Measurements from ENCODE around the gene CSNK1G2. TPM values are rescaled to one million over a fixed set of nuclear protein-coding genes. Genes with fewer than 3 reads are reported as not detected.
A peak's percentile ranks its signal among the peaks of the same experiment; 100 is the strongest.

The CSNK1G2 gene
- total RNA-seq, 2 experiments from 2014 or later: 122 to 127 TPM

DNA sequence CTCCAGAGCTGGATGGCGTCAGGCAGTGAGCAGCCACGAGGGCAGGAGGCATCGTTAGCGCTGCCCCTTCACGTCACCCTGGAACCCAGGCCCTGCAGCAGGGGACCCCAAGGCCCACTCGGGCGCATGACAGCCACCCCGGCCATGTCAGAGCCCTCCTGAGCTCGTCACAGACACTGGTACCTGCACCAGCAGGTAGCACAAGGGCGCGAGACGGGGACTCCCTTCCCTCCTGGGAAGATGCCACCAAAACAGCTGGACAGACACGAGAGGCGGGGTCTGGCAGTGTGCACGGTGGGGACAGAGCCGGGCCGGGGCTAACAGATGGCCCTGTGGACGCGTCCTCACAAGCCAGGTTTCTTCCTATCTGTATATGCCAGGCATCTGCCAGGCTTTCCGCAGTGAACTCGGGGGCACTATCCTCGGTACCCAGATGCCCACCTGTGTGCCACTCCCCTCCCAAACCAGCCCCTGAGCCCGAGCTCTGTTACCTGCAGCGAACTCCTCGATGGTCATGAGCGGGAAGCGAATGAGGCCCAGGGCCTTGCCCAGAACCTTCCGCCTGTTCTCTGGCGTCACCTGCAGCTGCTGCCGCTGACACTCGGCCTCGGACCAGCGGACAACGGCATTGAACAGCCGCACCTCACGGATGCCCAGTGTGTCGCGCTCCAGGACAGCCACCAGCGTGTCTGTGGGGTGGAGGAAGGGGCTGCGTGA, 48.7 kb downstream of the CSNK1G2 start:
- Histone ChIP-seq H3K9me3 (ENCODE audit: control insufficient read depth in 1 of 2, insufficient read depth in 1 of 2, low read length in 2 of 2) (no peaks in the 10 kb centered on the region), H3K27me3 (ENCODE audit: control insufficient read depth in 1 of 2, insufficient read depth in 2 of 2, low read length in 2 of 2) (no peaks in the 10 kb centered on the region), H3K4me3 (ENCODE audit: low read length) (no peak overlapping the region), H3K4me1 (ENCODE audit: insufficient read depth, low read length) (no peaks in the 10 kb centered on the region), H3K27ac (ENCODE audit: low read depth in 1 of 2, low read length in 2 of 2) (no peak overlapping the region), H3K36me3 (ENCODE audit: insufficient read depth, low read length) (peaks cover 54% of the 10 kb centered on the region)
- POLR2A ChIA-PET: no interaction called here
- ATAC-seq (ENCODE audit: poor library complexity) (no peak), DNase-seq (no peak)
- Mint-ChIP-seq H3K4me1 (ENCODE audit: low read depth) (no peaks in the 10 kb centered on the region), H3K9me3 (no peaks in the 10 kb centered on the region), H3K27ac (no peak overlapping the region), H3K27me3 (no peaks in the 10 kb centered on the region), H3K4me3 (no peak overlapping the region), H3K36me3 (ENCODE audit: low read depth) (peaks cover 45% of the 10 kb centered on the region)
- TF ChIP-seq CTCF (IDR thresholded peaks at IDR 0.05): no peak
- CTCF ChIA-PET: no interaction called here
- intact Hi-C loops (cut with DNase I, micrococcal nuclease): loop anchor here in 1 of 2 experiments (5.0 kb wide), 1 partner anchor 42 kb away; no protein-coding TSS in a partner anchor

- intact Hi-C loops (cut with DNase I, micrococcal nuclease): no loop called here
- Mint-ChIP-seq H3K4me1 (ENCODE audit: low read depth) (no peaks in the 10 kb centered on the region), H3K27ac (no peak overlapping the region), H3K4me3 (no peak overlapping the region), H3K9me3 (no peaks in the 10 kb centered on the region), H3K27me3 (no peaks in the 10 kb centered on the region), H3K36me3 (ENCODE audit: low read depth) (peaks cover 42% of the 10 kb centered on the region)
- no peaks in the 10 kb centered on the region for H3K9me3 ChIP-seq (ENCODE audit: control insufficient read depth in 1 of 2, insufficient read depth in 1 of 2, low read length in 2 of 2)
- H3K36me3 ChIP-seq (ENCODE audit: insufficient read depth, low read length): peaks cover 50% of the 10 kb centered on the region
- no peaks in the 10 kb centered on the region for H3K4me1 ChIP-seq (ENCODE audit: insufficient read depth, low read length)
- H3K27me3 ChIP-seq (ENCODE audit: control insufficient read depth in 1 of 2, insufficient read depth in 2 of 2, low read length in 2 of 2): no peaks in the 10 kb centered on the region
- H3K4me3 ChIP-seq (ENCODE audit: low read length): no peak overlapping the region
- DNase-seq: no peak
- H3K27ac ChIP-seq (ENCODE audit: low read depth in 1 of 2, low read length in 2 of 2): no peak overlapping the region
- CTCF ChIA-PET: no interaction called here
- ATAC-seq (ENCODE audit: poor library complexity): no peak
- POLR2A ChIA-PET: interaction anchor here (0.6 to 1.2 kb wide), 2 partner anchors 48 to 488 kb away, joined by 3 to 4 read pairs; no protein-coding TSS in a partner anchor
- TF ChIP-seq CTCF (IDR thresholded peaks at IDR 0.05): no peak
These were observed 49.5 kb downstream of the CSNK1G2 start for GRCh38 chr19:1990230-1991017.

DNA sequence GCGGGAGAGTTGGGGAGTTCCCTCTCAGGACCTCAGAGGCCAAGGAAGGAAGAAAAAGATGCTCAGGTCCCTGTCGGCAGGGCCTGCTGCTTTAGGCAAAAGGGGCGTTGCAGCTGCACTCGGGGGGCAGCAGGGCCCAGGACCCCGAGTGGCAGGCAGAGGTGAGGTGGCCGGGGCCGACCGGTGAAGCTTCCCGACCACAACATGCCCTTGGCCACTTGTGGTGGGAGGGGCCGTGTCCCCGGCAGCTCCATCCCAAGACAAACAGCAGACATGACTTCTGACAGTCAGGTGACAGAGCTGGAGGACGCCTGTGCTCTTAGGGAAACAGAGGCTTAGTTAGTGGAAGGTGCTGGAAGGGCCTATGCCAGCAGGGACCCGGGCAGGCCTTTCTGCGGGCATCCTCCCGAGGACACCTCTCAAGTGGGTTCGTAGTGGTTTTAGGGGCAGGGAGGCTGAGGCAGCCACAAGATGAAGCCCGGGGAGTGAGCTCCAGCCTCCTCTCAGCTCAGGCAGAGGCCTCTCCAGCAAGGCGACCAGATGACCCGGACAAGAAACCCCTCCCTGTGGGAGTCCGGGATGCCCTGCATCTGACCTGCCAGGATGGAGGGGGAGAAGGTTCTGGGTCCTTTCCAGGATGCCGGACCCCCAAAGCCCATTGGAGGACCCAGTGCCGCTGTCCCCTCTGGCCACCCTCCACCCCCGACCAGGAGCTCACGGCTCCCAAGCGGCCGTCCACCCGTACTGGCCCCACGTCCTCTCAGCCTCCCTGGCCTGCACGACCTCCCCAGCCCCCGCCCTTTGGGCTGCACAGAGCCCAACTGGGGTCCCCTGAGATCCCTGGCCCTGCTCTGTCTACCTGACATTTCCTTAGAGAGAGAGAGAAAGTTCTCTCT, 50.3 kb downstream of the CSNK1G2 start:
- POLR2A ChIA-PET: interaction anchor here (1.2 kb wide), 1 partner anchor 49 kb away, joined by 4 read pairs; no protein-coding TSS in a partner anchor
- H3K4me1 ChIP-seq (ENCODE audit: insufficient read depth, low read length): no peaks in the 10 kb centered on the region
- Mint-ChIP-seq H3K4me3 (no peak overlapping the region), H3K9me3 (no peaks in the 10 kb centered on the region), H3K4me1 (ENCODE audit: low read depth) (no peaks in the 10 kb centered on the region), H3K36me3 (ENCODE audit: low read depth) (peaks cover 41% of the 10 kb centered on the region), H3K27ac (no peak overlapping the region), H3K27me3 (no peaks in the 10 kb centered on the region)
- intact Hi-C loops (cut with DNase I, micrococcal nuclease): no loop called here
- no peak for TF ChIP-seq CTCF (IDR thresholded peaks at IDR 0.05)
- CTCF ChIA-PET: no interaction called here
- peaks cover 49% of the 10 kb centered on the region for H3K36me3 ChIP-seq (ENCODE audit: insufficient read depth, low read length)
- H3K27ac ChIP-seq (ENCODE audit: low read depth in 1 of 2, low read length in 2 of 2): no peak overlapping the region
- ATAC-seq (ENCODE audit: poor library complexity): no peak
- no peaks in the 10 kb centered on the region for H3K9me3 ChIP-seq (ENCODE audit: control insufficient read depth in 1 of 2, insufficient read depth in 1 of 2, low read length in 2 of 2)
- no peak overlapping the region for H3K4me3 ChIP-seq (ENCODE audit: low read length)
- peak in 1 of 14 experiments; percentile 28 for DNase-seq
- H3K27me3 ChIP-seq (ENCODE audit: control insufficient read depth in 1 of 2, insufficient read depth in 2 of 2, low read length in 2 of 2): no peaks in the 10 kb centered on the region

Data from CD4-positive, alpha-beta T cell (primary cell).